Keratinocyte (primary cell): ENCODE measurements around the gene GRWD1. TPM values are rescaled to one million over a fixed set of nuclear protein-coding genes. Genes with fewer than 3 reads are reported as not detected.

Experiments
- DNase-seq: peaks from one replicate; pipeline ENCODE4 v3.0.0-alpha.2; 2011; ENCODE audit warnings: low read depth, missing footprints, low spot score
- FAIRE-seq: peaks from 2 replicates; lab custom pipeline; 2011; peaks lifted over from hg19 to GRCh38; lab: Jason Lieb, UNC
- H2AFZ ChIP-seq: 2 replicates; pipeline ENCODE4 v1.6.0; 2012; ENCODE audit warnings: low read length, control low read depth, inconsistent platforms; ENCODE audit not compliant: control insufficient read depth
- H3K27ac ChIP-seq: 2 replicates; pipeline ENCODE4 v1.5.1; 2011; ENCODE audit warnings: low read length; ENCODE audit not compliant: control insufficient read depth, insufficient read depth
- H3K27me3 ChIP-seq: 3 replicates; pipeline ENCODE4 v1.6.0; 2011; ENCODE audit warnings: low read length; ENCODE audit not compliant: control insufficient read depth, insufficient read depth; ENCODE audit errors: extremely low read depth
- H3K36me3 ChIP-seq, 2 experiments: 2 replicates in 1 of 2; 3 replicates in 1 of 2; pipeline ENCODE4 v1.5.1; 2011; ENCODE audit warnings: low read length in 2 of 2, mild to moderate bottlenecking in 1 of 2; ENCODE audit not compliant: control insufficient read depth in 2 of 2, insufficient read depth in 2 of 2; ENCODE audit errors: extremely low read depth in 1 of 2
- H3K4me1 ChIP-seq: 3 replicates; pipeline ENCODE4 v1.5.1; 2011; ENCODE audit warnings: low read length; ENCODE audit not compliant: control insufficient read depth, insufficient read depth; ENCODE audit errors: extremely low read depth
- H3K4me2 ChIP-seq: 3 replicates; pipeline ENCODE4 v1.6.0; 2011; ENCODE audit warnings: low read depth, low read length; ENCODE audit not compliant: control insufficient read depth, insufficient read depth; ENCODE audit errors: extremely low read depth
- H3K4me3 ChIP-seq, 3 experiments: fragments of 200-600 bp in 1 of 3; sonication (generic) in 1 of 3; 2 replicates in 2 of 3; 3 replicates in 1 of 3; pipeline ENCODE4 v1.5.1; 2011 to 2016; ENCODE audit warnings: low read length in 3 of 3, mild to moderate bottlenecking in 3 of 3, control low read depth in 2 of 3, inconsistent platforms in 1 of 3, low read depth in 1 of 3, mixed read lengths in 1 of 3, mixed run types in 1 of 3, moderate library complexity in 1 of 3; ENCODE audit not compliant: control insufficient read depth in 2 of 3, insufficient read depth in 2 of 3; ENCODE audit errors: extremely low read depth in 1 of 3
- H3K79me2 ChIP-seq: 2 replicates; pipeline ENCODE4 v1.6.0; 2012; ENCODE audit warnings: low read length; ENCODE audit not compliant: control insufficient read depth, insufficient read depth
- H3K9ac ChIP-seq: 3 replicates; pipeline ENCODE4 v1.6.0; 2011; ENCODE audit warnings: low read length; ENCODE audit not compliant: control insufficient read depth, insufficient read depth; ENCODE audit errors: extremely low read depth
- H3K9me1 ChIP-seq: 3 replicates; pipeline ENCODE4 v1.6.0; 2011; ENCODE audit warnings: low read length; ENCODE audit not compliant: control insufficient read depth, insufficient read depth; ENCODE audit errors: extremely low read depth
- H3K9me3 ChIP-seq: 2 replicates; pipeline ENCODE4 v1.5.1; 2012; ENCODE audit warnings: low read depth, low read length; ENCODE audit not compliant: control insufficient read depth
- H4K20me1 ChIP-seq: 3 replicates; pipeline ENCODE4 v1.6.0; 2011; ENCODE audit warnings: low read length; ENCODE audit not compliant: control insufficient read depth, insufficient read depth; ENCODE audit errors: extremely low read depth
- CTCF ChIP-seq, 3 experiments: IDR thresholded peaks in 1 of 3; conservative IDR thresholded peaks in 1 of 3; optimal IDR thresholded peaks in 1 of 3; 2 replicates in 2 of 3; 3 replicates in 1 of 3; pipeline versions ENCODE3 to v1.5.1; 2011; ENCODE audit warnings: low read length in 3 of 3, mild to moderate bottlenecking in 3 of 3, moderate library complexity in 2 of 3, control low read depth in 1 of 3, inconsistent platforms in 1 of 3; ENCODE audit not compliant: insufficient read depth in 2 of 3; ENCODE audit errors: extremely low read depth in 1 of 3
- EZH2 ChIP-seq: IDR thresholded peaks from one replicate; pipeline ENCODE4 v1.6.1; 2012; ENCODE audit warnings: inconsistent platforms, mild to moderate bottlenecking, low read length, moderate library complexity
- dilution Hi-C: fragments of 300-500 bp; cut with MboI; formaldehyde crosslinking; loops from one replicate; pipeline ENCODE4 v1.7.0; 2020; ENCODE audit warnings: low sequenced_read_pairs; ENCODE audit not compliant: extremely low pct_ligation_motif_present
- polyA minus RNA-seq, 3 experiments: library from RNA; depleted of rRNA, polyadenylated mRNA; stranded (reverse); fragments of >200 nt; gene quantifications; 1 replicate in 1 of 3; 2 replicates in 1 of 3; 3 replicates in 1 of 3; pipeline ENCODE4 v1.2.3, GENCODE V29; 2011
- polyA plus RNA-seq, 5 experiments: library from polyadenylated mRNA; depleted of rRNA in 3 of 5; stranded (reverse) in 3 of 5; stranded (forward) in 1 of 5; unstranded in 1 of 5; fragments of >200 nt; gene quantifications; 1 replicate in 1 of 5; 2 replicates in 3 of 5; 3 replicates in 1 of 5; pipeline versions ENCODE4 v1.2.1 to v1.2.3, GENCODE V29; 2011 to 2012; ENCODE audit warnings: missing spikeins in 2 of 5, low read depth in 1 of 5, low replicate concordance in 1 of 5

GRWD1 gene
- polyA plus RNA-seq (23.0 to 35.4 TPM (median 26.1 TPM) in 3 replicates), polyA minus RNA-seq (10.7 to 21.8 TPM (median 12.7 TPM) in 3 replicates)
- 21.8 TPM for polyA plus RNA-seq (2011; ENCODE audit: low read depth)
- 14.5 and 31.6 TPM in 2 replicates for polyA plus RNA-seq (2011; cell fraction: cytosol; rRNA removed)
- 25.2 and 31.8 TPM in 2 replicates for polyA plus RNA-seq (2011; cell fraction: nucleus; rRNA removed)
- polyA plus RNA-seq (2012; ENCODE audit: low replicate concordance), result 16.4 and 41.0 TPM in 2 replicates
- 30.7 TPM for polyA minus RNA-seq (2011; cell fraction: cytosol; rRNA and poly(A)+ RNA removed)
- polyA minus RNA-seq (2011; cell fraction: nucleus; rRNA and poly(A)+ RNA removed), result 14.8 and 17.2 TPM in 2 replicates

- Histone ChIP-seq H3K4me2 (peak within 1 kb of the TSS; percentile 96), H3K79me2 (peaks cover 20% of the 10 kb centered on the region), H3K36me3 (peaks cover 10 to 23% of the 10 kb centered on the region in 2 experiments), H3K4me1 (peaks cover 19% of the 10 kb centered on the region), H3K9ac (peak within 1 kb of the TSS; percentile 95), H3K4me3 (peak within 1 kb of the TSS; percentile 72 to 92 (median 91)), H3K9me3 (no peaks in the 10 kb centered on the region), H4K20me1 (no peaks in the 10 kb centered on the region), H3K27ac (peak within 1 kb of the TSS; percentile 87), H3K9me1 (no peaks in the 10 kb centered on the region), H3K27me3 (peaks cover 25% of the 10 kb centered on the region), H2AFZ (peak within 1 kb of the TSS; percentile 81)
- FAIRE-seq, result peak; percentile 96
- peak; percentile 81 for DNase-seq
- dilution Hi-C loops, result no loop called here
- peak; percentile 14 to 28 (median 19) for TF ChIP-seq CTCF (optimal IDR thresholded peaks at IDR 0.05 in 1 of 3, IDR thresholded peaks at IDR 0.05 in 1 of 3, conservative IDR thresholded peaks at IDR 0.05 in 1 of 3; ENCODE audit: extremely low read depth in 1 of 3, insufficient read depth in 2 of 3, low read length in 3 of 3)
- TF ChIP-seq EZH2, result no peak
Observed at GRCh38 chr19:48445606-48446481, at the start of gene GRWD1. TSS of gene GRWD1 (plus strand) at chr19:48445983. CDS start at chr19:48446006, 23 bp downstream.

GRCh38 chr19:48396016-48396823 is 49.6 kb upstream of the GRWD1 start:
- dilution Hi-C loops, result no loop called here
- H3K9me1 ChIP-seq, result no peaks in the 10 kb centered on the region
- no peak overlapping the region for H3K27ac ChIP-seq
- H3K9me3 ChIP-seq, result no peaks in the 10 kb centered on the region
- no peak overlapping the region for H3K4me2 ChIP-seq
- no peak overlapping the region for H3K4me3 ChIP-seq
- DNase-seq (no peak), FAIRE-seq (no peak)
- H4K20me1 ChIP-seq, result no peaks in the 10 kb centered on the region
- no peak overlapping the region for H2AFZ ChIP-seq
- peaks cover 17% of the 10 kb centered on the region for H3K4me1 ChIP-seq
- peaks cover 37% of the 10 kb centered on the region for H3K27me3 ChIP-seq
- no peak overlapping the region for H3K9ac ChIP-seq
- no peaks in the 10 kb centered on the region for H3K36me3 ChIP-seq
- H3K79me2 ChIP-seq, result peaks cover 1% of the 10 kb centered on the region
- no peak for TF ChIP-seq CTCF (optimal IDR thresholded peaks at IDR 0.05 in 1 of 3, IDR thresholded peaks at IDR 0.05 in 1 of 3, conservative IDR thresholded peaks at IDR 0.05 in 1 of 3; ENCODE audit: extremely low read depth in 1 of 3, insufficient read depth in 2 of 3, low read length in 3 of 3)
- TF ChIP-seq EZH2, result no peak
